GM18526 (cell line): ENCODE measurements around the gene EVX2.

Experiments used
- POLR2A ChIP-seq: IDR thresholded peaks from 3 replicates; pipeline ENCODE4 v1.6.1; 2011; ENCODE audit not compliant: insufficient read length; ENCODE audit errors: extremely low read depth

Gene EVX2

GRCh38 chr2:176038694-176039093 lies 45.1 kb downstream of the EVX2 start:
- no peak for TF ChIP-seq POLR2A

GRCh38 chr2:176035013-176035691 lies 48.6 kb downstream of the EVX2 start:
- no peak for TF ChIP-seq POLR2A

GRCh38 chr2:176027806-176028205 lies 56.0 kb downstream of the EVX2 start:
- no peak for TF ChIP-seq POLR2A
